RWPE1 (cell line): ENCODE results near the gene PTPRN2.

Source experiments
- CTCF ChIA-PET: fragments of 350-600 bp; sonication (Branson Sonifier 250); formaldehyde crosslinking; extraction: SDS; loops from one replicate; lab custom pipeline; 2021; lab: Yijun Ruan, JAX
- POLR2A ChIA-PET: fragments of 400-600 bp; formaldehyde crosslinking; extraction: SDS; loops from one replicate; lab custom pipeline; 2020; ENCODE audit warnings: antibody characterized with exemption; ENCODE audit not compliant: low non-redundant PET; lab: Yijun Ruan, JAX
- DNase-seq: peaks from one replicate; pipeline ENCODE4 v3.0.0; 2012; ENCODE audit warnings: low spot score
- H3K27ac ChIP-seq: fragments of 450-650 bp; 2 replicates; pipeline ENCODE4 v1.5.1; 2017
- TF ChIP-seq, protein P1 (sequence below): fragments of 450-650 bp; conservative IDR thresholded peaks from 2 replicates; pipeline ENCODE4 v1.5.1; 2017; ENCODE audit warnings: low read depth, mild to moderate bottlenecking

Gene PTPRN2

GRCh38 chr7:158592541-158592940 is 4.9 kb upstream of the PTPRN2 start:
- TF ChIP-seq, protein P1, sequence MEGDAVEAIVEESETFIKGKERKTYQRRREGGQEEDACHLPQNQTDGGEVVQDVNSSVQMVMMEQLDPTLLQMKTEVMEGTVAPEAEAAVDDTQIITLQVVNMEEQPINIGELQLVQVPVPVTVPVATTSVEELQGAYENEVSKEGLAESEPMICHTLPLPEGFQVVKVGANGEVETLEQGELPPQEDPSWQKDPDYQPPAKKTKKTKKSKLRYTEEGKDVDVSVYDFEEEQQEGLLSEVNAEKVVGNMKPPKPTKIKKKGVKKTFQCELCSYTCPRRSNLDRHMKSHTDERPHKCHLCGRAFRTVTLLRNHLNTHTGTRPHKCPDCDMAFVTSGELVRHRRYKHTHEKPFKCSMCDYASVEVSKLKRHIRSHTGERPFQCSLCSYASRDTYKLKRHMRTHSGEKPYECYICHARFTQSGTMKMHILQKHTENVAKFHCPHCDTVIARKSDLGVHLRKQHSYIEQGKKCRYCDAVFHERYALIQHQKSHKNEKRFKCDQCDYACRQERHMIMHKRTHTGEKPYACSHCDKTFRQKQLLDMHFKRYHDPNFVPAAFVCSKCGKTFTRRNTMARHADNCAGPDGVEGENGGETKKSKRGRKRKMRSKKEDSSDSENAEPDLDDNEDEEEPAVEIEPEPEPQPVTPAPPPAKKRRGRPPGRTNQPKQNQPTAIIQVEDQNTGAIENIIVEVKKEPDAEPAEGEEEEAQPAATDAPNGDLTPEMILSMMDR, result no peak
- ChIA-PET CTCF (no interaction called here), POLR2A (no interaction called here)
- no peak for DNase-seq
- H3K27ac ChIP-seq, result no peak overlapping the region

- DNase-seq, result no peak
- ChIA-PET CTCF (no interaction called here), POLR2A (no interaction called here)
- no peak overlapping the region for H3K27ac ChIP-seq
- TF ChIP-seq, protein P1, result no peak
Measured at GRCh38 chr7:158591944-158592343, 4.3 kb upstream of the PTPRN2 start.

DNA sequence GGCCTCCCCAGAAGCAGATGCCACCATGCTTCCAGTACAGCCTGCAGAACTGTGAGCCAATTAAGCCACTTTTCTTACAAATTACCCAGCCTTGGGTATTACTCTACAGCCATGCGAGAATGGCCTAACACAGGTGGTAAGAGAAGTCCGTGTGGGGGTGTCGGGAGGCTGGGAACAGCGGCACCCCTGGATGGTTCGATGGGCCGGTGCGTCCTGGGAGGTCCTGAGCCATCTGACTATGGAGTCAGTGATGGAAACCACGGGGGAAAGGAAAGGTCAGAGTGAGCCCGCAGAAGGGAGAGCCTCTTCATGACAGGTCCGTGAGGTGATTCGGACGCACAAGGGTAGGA is 2.5 kb upstream of the PTPRN2 start:
- TF ChIP-seq, protein P1, result no peak
- no peak overlapping the region for H3K27ac ChIP-seq
- no peak for DNase-seq
- ChIA-PET POLR2A (no interaction called here), CTCF (no interaction called here)

- no peak for DNase-seq
- H3K27ac ChIP-seq, result no peak overlapping the region
- CTCF ChIA-PET, result no interaction called here
- TF ChIP-seq, protein P1, result no peak
- POLR2A ChIA-PET, result no interaction called here
Measured at GRCh38 chr7:158589653-158590052, 2.0 kb upstream of the PTPRN2 start.

- H3K27ac ChIP-seq, result no peak overlapping the region
- TF ChIP-seq, protein P1, result no peak
- no peak for DNase-seq
- ChIA-PET POLR2A (no interaction called here), CTCF (no interaction called here)
Measured at GRCh38 chr7:158588878-158589442, 1.3 kb upstream of the PTPRN2 start.

DNA sequence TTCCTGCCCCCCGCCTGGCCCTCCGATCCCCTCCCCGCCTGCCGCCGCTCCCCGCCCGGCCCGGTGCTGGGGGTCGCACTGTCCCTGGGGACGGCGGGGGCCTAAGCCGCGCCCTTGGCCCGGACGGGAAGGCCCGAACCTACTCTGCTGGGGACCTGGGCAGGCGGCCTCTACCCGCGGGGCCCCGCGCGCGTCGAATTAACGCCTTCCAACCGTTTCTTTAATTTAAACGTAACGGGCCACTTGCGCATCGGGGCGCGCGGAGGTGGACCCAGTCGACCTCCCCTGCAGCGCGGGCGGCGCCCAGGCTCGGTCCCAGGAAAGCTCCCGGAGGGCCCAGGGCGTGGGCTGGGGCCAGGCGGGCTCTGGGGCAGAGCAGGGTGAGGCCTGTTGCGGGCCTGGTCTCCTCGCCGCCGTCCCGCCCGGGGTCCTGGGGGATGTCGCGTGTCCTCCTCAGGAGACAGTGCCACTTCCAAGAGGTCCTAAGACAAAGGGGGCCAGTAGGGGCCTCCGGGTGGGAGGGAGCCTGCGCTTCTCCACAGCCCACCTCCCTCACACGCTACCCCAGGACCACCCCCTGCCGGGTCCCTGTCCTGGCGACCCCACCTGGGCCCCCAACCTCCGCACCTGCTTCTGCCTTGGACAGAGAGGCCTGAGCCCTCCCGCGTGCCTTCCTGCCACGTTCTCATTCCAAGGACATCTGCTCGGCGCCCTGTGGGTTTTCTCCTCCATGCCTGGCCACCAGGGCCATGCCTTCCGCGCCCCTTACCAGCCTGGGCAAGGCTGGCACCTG is 658 bp upstream of the PTPRN2 start:
- ChIA-PET CTCF (no interaction called here), POLR2A (no interaction called here)
- H3K27ac ChIP-seq, result no peak overlapping the region
- no peak for DNase-seq
- TF ChIP-seq, protein P1, result no peak
